Neural crest cell (in vitro differentiated cells): ENCODE data around the gene MCCC1. TPM values are rescaled to one million over a fixed set of nuclear protein-coding genes. Genes with fewer than 3 reads are reported as not detected.

Experiments used
- DNase-seq: peaks from one replicate; pipeline ENCODE4 v3.0.0; 2021; ENCODE audit warnings: low read depth, mixed read lengths, low spot score
- H3K27ac Mint-ChIP-seq: one replicate; pipeline ENCODE4 v1.8.0; 2021; ENCODE audit warnings: mild to moderate bottlenecking, mixed read lengths; ENCODE audit not compliant: unreplicated experiment
- H3K27me3 Mint-ChIP-seq: 2 replicates; pipeline ENCODE4 v1.8.0; 2021; ENCODE audit warnings: low read depth, mild to moderate bottlenecking, mixed read lengths
- H3K36me3 Mint-ChIP-seq: 2 replicates; pipeline ENCODE4 v1.8.0; 2021; ENCODE audit warnings: low read depth, mild to moderate bottlenecking, mixed read lengths
- H3K4me1 Mint-ChIP-seq: 2 replicates; pipeline ENCODE4 v1.8.0; 2021; ENCODE audit warnings: mixed read lengths
- H3K4me3 Mint-ChIP-seq: one replicate; pipeline ENCODE4 v1.8.0; 2021; ENCODE audit warnings: mild to moderate bottlenecking, mixed read lengths
- H3K9me3 Mint-ChIP-seq: 2 replicates; pipeline ENCODE4 v1.8.0; 2021; ENCODE audit warnings: mixed read lengths
- CTCF ChIP-seq: fragments of 200-600 bp; sonication (generic); conservative IDR thresholded peaks from 2 replicates; pipeline ENCODE4 v1.5.0; 2021; ENCODE audit warnings: antibody characterized with exemption, mild to moderate bottlenecking
- total RNA-seq: library from RNA; stranded (reverse); gene quantifications from 2 replicates; pipeline ENCODE4 v1.2.1, GENCODE V29; 2021

The MCCC1 gene
- total RNA-seq, 1 donor from 2014 or later: 30.6 TPM

- H3K36me3 Mint-ChIP-seq: no peaks in the 10 kb centered on the region
- no peak overlapping the region for H3K4me3 Mint-ChIP-seq
- DNase-seq: no peak
- no peak for TF ChIP-seq CTCF
- H3K27me3 Mint-ChIP-seq: peaks cover 21% of the 10 kb centered on the region
- peaks cover 7% of the 10 kb centered on the region for H3K9me3 Mint-ChIP-seq
- H3K27ac Mint-ChIP-seq: no peak overlapping the region
- no peaks in the 10 kb centered on the region for H3K4me1 Mint-ChIP-seq
Observed at GRCh38 chr3:183132409-183132808, 33.1 kb upstream of the MCCC1 start.

GRCh38 chr3:183131735-183132134 is 32.4 kb upstream of the MCCC1 start:
- Mint-ChIP-seq H3K4me1 (no peaks in the 10 kb centered on the region), H3K4me3 (no peak overlapping the region), H3K36me3 (no peaks in the 10 kb centered on the region), H3K9me3 (peaks cover 7% of the 10 kb centered on the region), H3K27me3 (peaks cover 21% of the 10 kb centered on the region), H3K27ac (no peak overlapping the region)
- no peak for DNase-seq
- TF ChIP-seq CTCF: no peak

- H3K27me3 Mint-ChIP-seq: peaks cover 21% of the 10 kb centered on the region
Observed at GRCh38 chr3:183131186-183131725, 32.0 kb upstream of the MCCC1 start.

GRCh38 chr3:183129243-183129642 is 29.9 kb upstream of the MCCC1 start:
- no peak overlapping the region for H3K27ac Mint-ChIP-seq
- no peak for DNase-seq
- peaks cover 7% of the 10 kb centered on the region for H3K9me3 Mint-ChIP-seq
- TF ChIP-seq CTCF: no peak
- H3K36me3 Mint-ChIP-seq: no peaks in the 10 kb centered on the region
- no peaks in the 10 kb centered on the region for H3K4me1 Mint-ChIP-seq
- H3K4me3 Mint-ChIP-seq: no peak overlapping the region
- peaks cover 17% of the 10 kb centered on the region for H3K27me3 Mint-ChIP-seq

More at GRCh38 chr3:183131186-183131725, 32.0 kb upstream of the MCCC1 start:
- no peak for DNase-seq
- no peak for TF ChIP-seq CTCF
- Mint-ChIP-seq H3K9me3 (peaks cover 7% of the 10 kb centered on the region), H3K4me3 (no peak overlapping the region), H3K27ac (no peak overlapping the region), H3K4me1 (no peaks in the 10 kb centered on the region), H3K36me3 (no peaks in the 10 kb centered on the region)

GRCh38 chr3:183128709-183129108 is 29.4 kb upstream of the MCCC1 start:
- no peak for TF ChIP-seq CTCF
- DNase-seq: no peak
- Mint-ChIP-seq H3K27me3 (peaks cover 12% of the 10 kb centered on the region), H3K9me3 (peaks cover 7% of the 10 kb centered on the region), H3K4me3 (no peak overlapping the region), H3K4me1 (no peaks in the 10 kb centered on the region), H3K27ac (no peak overlapping the region), H3K36me3 (no peaks in the 10 kb centered on the region)
